C4-2B (cell line): ENCODE data around the gene DCPS.

ENCODE experiments used
- ZFX ChIP-seq: fragments of 450-650 bp; IDR thresholded peaks from 2 replicates; pipeline ENCODE4 v1.6.1; 2017
- TF ChIP-seq, protein P1 (sequence below): fragments of 450-650 bp; conservative IDR thresholded peaks from 2 replicates; pipeline ENCODE4 v1.5.1; 2017; ENCODE audit warnings: mild to moderate bottlenecking

DNA sequence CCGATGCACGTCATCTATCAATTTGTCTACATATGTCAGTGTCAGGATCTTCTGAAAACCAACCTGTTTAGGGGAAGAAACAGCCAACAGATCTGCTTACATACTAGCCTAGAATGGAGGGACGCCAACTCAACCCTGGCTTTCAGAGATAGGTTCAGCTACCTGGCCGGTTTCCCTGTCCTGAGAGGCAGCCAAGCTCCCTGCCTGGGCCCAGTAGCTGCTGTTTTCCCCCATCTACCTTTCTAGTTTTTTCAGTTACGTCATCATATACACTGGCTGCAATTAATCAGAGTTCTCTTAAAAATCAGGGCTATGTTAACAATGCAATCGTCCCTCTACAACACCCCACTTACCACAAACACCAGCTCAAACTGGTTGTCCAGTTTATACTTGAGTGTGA lies 36.2 kb upstream of the DCPS start:
- TF ChIP-seq, protein P1, sequence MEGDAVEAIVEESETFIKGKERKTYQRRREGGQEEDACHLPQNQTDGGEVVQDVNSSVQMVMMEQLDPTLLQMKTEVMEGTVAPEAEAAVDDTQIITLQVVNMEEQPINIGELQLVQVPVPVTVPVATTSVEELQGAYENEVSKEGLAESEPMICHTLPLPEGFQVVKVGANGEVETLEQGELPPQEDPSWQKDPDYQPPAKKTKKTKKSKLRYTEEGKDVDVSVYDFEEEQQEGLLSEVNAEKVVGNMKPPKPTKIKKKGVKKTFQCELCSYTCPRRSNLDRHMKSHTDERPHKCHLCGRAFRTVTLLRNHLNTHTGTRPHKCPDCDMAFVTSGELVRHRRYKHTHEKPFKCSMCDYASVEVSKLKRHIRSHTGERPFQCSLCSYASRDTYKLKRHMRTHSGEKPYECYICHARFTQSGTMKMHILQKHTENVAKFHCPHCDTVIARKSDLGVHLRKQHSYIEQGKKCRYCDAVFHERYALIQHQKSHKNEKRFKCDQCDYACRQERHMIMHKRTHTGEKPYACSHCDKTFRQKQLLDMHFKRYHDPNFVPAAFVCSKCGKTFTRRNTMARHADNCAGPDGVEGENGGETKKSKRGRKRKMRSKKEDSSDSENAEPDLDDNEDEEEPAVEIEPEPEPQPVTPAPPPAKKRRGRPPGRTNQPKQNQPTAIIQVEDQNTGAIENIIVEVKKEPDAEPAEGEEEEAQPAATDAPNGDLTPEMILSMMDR, result no peak
- TF ChIP-seq ZFX, result no peak
